ENCODE measurements around the gene BTNL9. TPM values are rescaled to one million over a fixed set of nuclear protein-coding genes. Genes with fewer than 3 reads are reported as not detected.

BTNL9 gene
- total RNA-seq, 1 experiment from 2014 or later = 0.96 TPM

DNA sequence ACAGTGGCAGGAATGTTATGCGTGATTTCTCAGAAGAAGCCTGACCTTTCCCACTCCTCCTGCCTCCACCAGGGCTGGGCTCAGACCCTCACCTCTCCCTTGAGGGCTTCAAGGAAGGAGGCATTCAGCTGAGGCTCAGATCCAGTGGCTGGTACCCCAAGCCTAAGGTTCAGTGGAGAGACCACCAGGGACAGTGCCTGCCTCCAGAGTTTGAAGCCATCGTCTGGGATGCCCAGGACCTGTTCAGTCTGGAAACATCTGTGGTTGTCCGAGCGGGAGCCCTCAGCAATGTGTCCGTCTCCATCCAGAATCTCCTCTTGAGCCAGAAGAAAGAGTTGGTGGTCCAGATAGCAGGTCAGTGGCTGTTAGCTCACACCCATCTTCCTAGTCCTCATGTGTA is 9.9 kb downstream of the BTNL9 start:
- Mint-ChIP-seq H3K9me3 (peaks cover 4 to 5% of the 10 kb centered on the region in 2 experiments; a peak in 4 of 5 replicates), H3K4me3 (no peak overlapping the region), H3K27me3 (ENCODE audit: low read depth) (peaks cover 56% of the 10 kb centered on the region), H3K4me1 (peaks cover 20 to 23% of the 10 kb centered on the region in 2 experiments), H3K27ac (no peak overlapping the region), H3K36me3 (ENCODE audit: insufficient read depth in 1 of 3, low read depth in 3 of 3) (no peaks in the 10 kb centered on the region)
- DNase-seq = no peak
- WGBS (ENCODE audit: extremely low coverage, insufficient read length, low lambda C conversion rate) = no CpG with 5 or more reads among the region's 5 CpGs
- Histone ChIP-seq H2BK20ac (ENCODE audit: low read depth, low read length, poor library complexity, severe bottlenecking) (no peak overlapping the region), H3K18ac (ENCODE audit: insufficient read length, low read depth, low read length) (no peak overlapping the region), H3K4me2 (ENCODE audit: insufficient read depth, insufficient read length, low read length) (no peak overlapping the region), H3K9ac (ENCODE audit: extremely low read depth, insufficient read length, low read length) (no peak overlapping the region), H2AK5ac (ENCODE audit: insufficient read length, low read length) (no peak overlapping the region), H3K27me3 (ENCODE audit: insufficient read depth, low read length) (peaks cover 32% of the 10 kb centered on the region; the same call in 1 of the 2 replicates), H2AFZ (ENCODE audit: low read length) (no peak overlapping the region), H3K23ac (ENCODE audit: insufficient read length, low read depth, low read length) (no peak overlapping the region), H4K5ac (ENCODE audit: insufficient read length, low read depth, low read length) (no peak overlapping the region), H2BK5ac (ENCODE audit: insufficient read length, low read length) (no peak overlapping the region), H3K4ac (ENCODE audit: low read depth, low read length) (no peak overlapping the region), H3K23me2 (ENCODE audit: insufficient read length, low read depth, low read length, poor library complexity, severe bottlenecking) (peaks cover 14% of the 10 kb centered on the region), H4K20me1 (ENCODE audit: control insufficient read depth, insufficient read depth, insufficient read length) (no peaks in the 10 kb centered on the region), H2BK12ac (ENCODE audit: insufficient read length, low read depth, low read length) (no peak overlapping the region), H3K14ac (ENCODE audit: insufficient read depth, low read length) (no peak overlapping the region), H2BK120ac (ENCODE audit: low read depth, low read length, poor library complexity, severe bottlenecking) (no peak overlapping the region), H3K9me3 (ENCODE audit: control insufficient read depth, low read depth, low read length) (no peaks in the 10 kb centered on the region), H3K4me1 (ENCODE audit: insufficient read depth, low read length) (no peaks in the 10 kb centered on the region), H3K27ac (ENCODE audit: insufficient read length, low read depth, low read length) (no peak overlapping the region), H4K91ac (ENCODE audit: insufficient read length, low read depth, low read length) (no peak overlapping the region), H3T11ph (ENCODE audit: low read length) (no peak overlapping the region), H3K56ac (ENCODE audit: insufficient read length, low read depth, low read length) (no peak overlapping the region), H4K8ac (replicated peaks; ENCODE audit: insufficient read length, low read depth, low read length) (no peak overlapping the region), H3K79me1 (ENCODE audit: insufficient read depth, low read depth, low read length, poor library complexity, severe bottlenecking) (no peaks in the 10 kb centered on the region), H3K79me2 (ENCODE audit: insufficient read depth, low read length) (no peaks in the 10 kb centered on the region), H2BK15ac (ENCODE audit: low read depth, low read length) (no peak overlapping the region)
- TF ChIP-seq, protein P1, sequence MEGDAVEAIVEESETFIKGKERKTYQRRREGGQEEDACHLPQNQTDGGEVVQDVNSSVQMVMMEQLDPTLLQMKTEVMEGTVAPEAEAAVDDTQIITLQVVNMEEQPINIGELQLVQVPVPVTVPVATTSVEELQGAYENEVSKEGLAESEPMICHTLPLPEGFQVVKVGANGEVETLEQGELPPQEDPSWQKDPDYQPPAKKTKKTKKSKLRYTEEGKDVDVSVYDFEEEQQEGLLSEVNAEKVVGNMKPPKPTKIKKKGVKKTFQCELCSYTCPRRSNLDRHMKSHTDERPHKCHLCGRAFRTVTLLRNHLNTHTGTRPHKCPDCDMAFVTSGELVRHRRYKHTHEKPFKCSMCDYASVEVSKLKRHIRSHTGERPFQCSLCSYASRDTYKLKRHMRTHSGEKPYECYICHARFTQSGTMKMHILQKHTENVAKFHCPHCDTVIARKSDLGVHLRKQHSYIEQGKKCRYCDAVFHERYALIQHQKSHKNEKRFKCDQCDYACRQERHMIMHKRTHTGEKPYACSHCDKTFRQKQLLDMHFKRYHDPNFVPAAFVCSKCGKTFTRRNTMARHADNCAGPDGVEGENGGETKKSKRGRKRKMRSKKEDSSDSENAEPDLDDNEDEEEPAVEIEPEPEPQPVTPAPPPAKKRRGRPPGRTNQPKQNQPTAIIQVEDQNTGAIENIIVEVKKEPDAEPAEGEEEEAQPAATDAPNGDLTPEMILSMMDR (conservative IDR thresholded peaks at IDR 0.05) = no peak
